GM18861 (cell line): ENCODE data around the gene MFSD6.
"Not testable (repeated sequence)": the region's sequence is repeated elsewhere in the genome, so short reads cannot be mapped to it uniquely, and the experiment has no call there.

Experiments
- ATAC-seq: cut with Tn5 transposase; IDR thresholded peaks from one replicate; pipeline ENCODE4 v1.9.1; 2021; ENCODE audit not compliant: unreplicated experiment

Gene MFSD6

DNA sequence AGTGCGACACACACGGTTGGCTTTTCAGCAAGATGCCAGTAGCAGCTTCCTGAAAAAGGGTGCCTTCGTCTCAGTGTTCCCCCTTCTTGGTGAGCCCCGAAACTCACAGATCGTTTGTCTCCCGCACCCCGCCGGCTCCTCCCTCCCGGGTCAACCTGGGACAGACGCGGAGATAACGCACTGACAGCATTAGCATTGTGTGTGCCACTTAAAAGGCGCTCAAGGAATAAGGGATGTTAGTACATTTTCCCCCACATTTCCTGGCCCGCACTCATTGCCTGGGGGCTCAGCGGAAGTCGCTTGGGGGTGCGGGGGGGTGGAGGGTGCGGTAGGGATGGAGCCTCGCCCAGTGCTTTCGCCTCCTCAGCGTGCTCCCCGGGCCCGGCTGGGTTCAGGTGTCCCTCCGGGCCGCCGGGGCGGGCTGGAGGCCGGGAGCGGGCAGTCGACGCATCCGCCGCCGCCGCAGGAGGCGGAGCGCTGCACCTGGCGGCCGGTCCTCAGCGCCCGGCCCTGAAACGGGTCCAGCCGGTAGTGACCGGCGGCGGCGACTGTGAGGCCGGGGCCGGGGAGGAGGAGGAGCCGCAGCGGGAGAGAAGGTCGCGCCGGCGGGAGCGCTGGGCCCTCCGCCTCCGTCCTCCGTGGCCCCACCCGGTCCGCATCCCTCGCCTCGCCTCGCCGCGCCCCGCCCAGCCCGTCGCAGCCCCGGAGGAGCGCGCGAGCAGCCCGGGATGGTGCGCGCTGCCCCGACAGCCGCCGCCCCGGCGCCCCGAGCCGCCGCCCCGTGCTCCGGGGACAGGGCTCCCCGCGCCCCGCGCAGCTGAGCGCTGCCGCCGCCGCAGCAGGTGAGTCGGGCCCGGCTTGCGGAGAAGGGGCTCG, at the start of gene MFSD6:
MFSD6 (plus strand) TSS at position 694 of the 876 bp plus-strand sequence. CDS start 27,675 bp downstream, outside the sequence.
- ATAC-seq = peak; percentile 39

DNA sequence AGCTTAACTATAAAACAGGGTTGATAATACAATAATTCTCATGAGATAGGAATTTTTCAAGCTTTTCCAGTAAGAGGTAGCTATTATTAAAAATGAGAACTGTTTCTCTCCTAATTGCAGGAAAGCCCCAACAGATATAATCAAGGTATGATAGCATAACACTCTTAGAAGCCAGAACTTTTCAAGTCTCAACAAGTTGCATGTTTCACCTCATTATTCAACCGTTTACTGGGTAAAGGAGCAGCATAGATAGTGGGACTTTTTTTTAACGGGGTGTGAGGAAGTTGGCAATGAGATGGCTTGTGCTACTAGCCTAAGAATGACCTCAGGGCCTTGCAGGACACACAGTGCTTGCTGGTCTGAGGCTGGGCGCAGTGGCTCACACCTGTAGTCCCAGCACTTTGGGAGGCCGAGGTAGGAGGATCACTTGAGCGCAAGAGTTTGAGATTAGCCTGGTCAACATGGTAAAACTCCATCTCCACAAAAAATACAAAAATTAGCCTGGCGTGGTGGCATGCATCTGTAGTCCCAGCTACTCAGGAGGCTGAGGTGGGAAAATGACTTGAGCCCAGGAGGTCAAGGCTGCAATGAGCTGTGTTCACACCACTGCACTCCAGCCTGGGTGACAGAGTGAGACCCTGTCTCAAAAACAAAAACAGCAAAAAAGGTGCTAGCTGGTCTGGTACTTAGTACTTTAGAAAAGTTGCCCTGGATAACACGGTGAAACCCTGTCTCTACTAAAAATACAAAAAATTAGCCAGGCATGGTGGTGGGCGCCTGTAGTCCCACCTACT, 49.3 kb upstream of the MFSD6 start:
- ATAC-seq = not testable (repeated sequence)

DNA sequence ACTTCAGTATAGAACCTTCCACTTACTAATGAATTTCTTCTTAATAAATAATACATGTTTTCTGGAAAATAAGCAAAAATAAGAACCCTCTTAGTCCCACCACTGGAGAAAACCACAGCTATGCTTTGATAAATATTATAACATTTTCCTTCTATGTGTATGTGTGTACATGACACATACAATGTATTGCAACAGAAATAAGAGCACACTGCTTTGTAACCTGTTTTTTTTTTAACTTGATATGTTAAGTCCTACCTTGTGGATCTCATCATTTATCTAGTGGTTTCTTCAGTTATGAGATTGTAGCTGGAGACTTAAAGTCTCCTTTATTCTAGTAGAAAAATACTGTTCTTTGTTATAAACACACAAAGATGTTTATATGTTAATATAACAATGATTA, 47.6 kb upstream of the MFSD6 start:
- no peak for ATAC-seq

DNA sequence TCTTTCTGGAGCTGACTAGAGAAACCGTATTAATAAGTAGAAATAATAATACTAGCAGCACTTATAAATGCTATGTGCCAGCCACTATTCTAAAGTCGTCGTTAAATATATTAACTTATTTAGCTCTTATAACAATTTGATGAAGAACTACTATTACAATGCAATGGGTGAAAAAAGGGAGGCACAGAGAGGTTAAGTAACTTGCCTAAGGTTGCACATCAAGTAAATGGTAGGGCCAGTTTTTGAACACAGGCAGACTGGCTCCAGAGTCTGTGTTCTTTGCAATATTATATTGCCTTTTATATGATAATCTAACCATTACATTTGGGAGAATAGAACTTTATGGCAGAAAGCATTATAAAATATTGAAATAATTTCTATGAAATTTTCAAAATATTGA, 47.2 kb upstream of the MFSD6 start:
- ATAC-seq = no peak

DNA sequence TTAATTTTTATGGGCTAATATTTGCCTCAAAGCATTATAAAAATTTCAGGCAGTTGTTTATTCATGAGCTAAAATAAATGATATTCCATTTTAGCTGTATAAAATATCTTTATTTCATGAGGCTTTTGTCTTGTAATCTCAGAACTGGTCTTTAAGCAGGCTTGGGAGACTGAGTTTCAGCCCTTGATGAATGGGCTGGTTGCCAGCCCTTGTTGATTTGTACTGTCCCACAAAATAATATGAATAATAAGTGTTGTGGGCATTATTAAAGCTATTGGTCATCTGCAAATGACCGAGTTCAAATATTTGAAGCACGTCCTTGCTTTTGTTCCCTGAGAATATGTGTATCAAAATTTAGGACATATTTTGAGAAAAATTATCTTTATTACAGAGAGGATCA, 46.6 kb upstream of the MFSD6 start:
- no peak for ATAC-seq

DNA sequence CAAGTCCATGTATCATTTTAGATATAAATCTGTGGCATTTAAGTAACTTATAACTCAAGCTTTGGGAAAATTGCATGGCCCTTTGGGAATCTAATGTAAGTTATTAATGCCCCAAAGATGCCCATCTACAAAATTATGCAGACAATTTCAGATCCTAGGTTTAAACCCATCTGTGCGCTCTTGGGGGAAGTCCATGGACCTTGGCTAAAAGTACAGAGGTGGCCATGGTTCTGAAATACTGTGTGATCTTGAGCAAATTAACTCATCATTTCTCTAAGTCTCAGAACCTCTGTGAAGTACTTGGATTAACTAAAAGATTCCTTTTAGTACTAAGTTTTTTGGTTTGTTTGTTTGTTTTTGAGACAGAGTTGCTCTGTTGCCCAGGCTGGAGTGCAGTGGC, 45.3 kb upstream of the MFSD6 start:
- ATAC-seq = no peak

DNA sequence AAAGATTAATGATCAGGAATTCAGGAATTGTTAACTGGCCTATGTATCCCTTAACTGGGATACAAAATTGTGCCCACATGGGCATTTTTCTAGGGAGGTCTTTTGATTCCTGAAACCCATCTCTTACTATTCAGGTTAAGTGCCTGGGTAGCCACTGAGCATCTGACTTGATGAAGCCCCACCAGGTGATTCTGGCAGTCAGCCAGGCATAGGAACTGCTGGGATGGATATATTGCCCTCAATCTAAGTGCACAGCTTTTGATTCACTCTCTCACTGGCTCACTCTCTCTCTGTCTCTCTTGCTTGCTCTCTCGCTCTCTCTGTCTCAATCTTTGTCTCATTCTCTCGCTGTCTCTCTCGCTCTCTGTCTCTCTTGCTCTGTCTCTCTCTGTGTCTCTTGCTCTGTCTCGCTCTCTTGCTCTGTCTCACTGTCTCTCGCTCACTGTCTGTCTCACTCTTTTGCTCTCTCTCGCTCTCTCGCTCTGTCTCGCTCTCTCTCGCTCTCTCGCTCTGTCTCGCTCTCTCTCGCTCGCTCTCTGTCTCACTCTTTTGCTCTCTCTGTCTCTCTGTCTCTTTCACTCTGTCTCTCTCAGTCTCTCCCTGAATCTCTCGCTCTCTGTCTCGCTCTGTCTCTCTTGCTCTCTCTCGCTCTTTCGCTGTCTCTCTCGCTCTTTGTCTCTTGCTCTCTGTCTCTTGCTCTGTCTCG, 42.5 kb upstream of the MFSD6 start:
- no peak for ATAC-seq

DNA sequence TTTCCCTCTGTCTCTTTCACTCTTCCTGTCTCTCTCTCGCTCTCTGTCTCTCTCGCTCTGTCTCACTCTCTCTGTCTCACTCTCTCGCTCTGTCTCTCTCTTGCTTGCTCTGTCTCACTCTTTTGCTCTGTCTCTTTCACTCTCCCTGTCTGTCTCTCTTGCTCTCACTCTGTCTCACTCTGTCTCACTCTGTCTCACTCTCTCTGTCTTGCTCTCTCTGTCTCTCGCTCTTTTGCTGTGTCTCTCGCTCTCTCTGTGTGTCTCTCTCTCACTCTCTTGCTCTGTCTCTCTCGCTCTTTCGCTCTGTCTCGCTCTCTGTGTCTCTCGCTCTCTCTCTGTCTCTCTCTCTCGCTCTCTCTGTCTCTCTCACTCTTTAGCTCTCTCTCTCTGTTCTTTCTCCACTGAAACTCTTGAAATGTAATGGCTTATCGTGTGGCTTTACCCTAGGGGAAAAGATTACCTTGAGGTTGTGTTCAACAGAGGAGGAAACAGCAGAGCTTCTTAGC, 41.9 kb upstream of the MFSD6 start:
- no peak for ATAC-seq

DNA sequence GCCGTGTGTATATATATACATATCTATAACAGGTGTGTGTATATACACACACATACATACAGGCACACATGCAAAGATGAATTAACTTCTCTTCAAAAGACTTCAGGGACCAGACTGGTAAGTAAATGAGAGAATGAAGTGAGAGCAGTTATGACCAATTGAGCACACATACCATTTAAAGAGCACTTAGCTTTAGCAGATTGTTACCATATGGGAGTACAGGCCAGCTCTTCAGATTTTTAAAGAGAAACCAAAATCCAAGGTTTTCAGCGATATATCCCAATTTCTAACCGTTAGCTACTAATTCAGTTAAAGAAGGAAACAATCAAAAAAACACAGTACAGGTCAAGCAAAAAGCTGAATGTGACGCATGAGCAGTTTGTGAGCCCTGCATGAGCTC, 41.1 kb upstream of the MFSD6 start:
- ATAC-seq = no peak

DNA sequence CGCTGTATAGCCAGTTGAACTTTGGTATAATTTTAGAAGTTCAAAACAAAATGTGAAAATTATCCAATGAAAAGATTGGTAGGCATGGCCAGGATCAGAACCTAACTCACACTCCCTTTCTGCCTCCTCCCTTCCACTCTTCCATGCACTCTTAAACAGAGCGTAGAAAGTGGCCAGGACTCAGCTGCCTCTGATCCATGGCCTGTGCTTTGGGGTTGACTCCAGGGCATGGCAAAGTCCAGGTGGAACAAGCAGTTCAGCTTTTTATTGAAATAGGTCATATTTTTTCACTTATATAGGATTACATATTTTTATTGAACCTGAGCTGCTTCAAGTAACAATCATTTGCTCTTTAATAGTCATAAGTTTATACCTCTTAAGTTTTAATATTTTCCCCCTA, 38.5 kb upstream of the MFSD6 start:
- ATAC-seq = no peak

DNA sequence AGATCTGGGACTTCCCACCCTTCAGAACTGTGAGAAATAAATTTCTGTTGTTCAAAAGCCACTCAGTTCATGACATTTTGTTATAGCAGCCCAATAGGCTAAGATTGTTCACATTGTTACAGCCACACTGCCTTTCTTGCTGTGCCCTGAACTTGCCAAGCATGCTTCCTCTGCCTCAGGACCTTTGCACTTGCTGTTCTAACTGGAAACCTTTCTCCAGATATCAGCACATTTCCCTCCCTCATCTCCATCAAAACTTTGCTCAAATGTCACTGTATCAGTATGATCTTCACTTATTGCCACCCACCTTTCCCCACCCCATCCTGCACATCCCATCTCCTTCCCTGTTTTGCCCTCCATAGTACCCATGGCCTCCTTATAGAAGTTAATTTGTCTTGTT, 32.1 kb upstream of the MFSD6 start:
- ATAC-seq = no peak

DNA sequence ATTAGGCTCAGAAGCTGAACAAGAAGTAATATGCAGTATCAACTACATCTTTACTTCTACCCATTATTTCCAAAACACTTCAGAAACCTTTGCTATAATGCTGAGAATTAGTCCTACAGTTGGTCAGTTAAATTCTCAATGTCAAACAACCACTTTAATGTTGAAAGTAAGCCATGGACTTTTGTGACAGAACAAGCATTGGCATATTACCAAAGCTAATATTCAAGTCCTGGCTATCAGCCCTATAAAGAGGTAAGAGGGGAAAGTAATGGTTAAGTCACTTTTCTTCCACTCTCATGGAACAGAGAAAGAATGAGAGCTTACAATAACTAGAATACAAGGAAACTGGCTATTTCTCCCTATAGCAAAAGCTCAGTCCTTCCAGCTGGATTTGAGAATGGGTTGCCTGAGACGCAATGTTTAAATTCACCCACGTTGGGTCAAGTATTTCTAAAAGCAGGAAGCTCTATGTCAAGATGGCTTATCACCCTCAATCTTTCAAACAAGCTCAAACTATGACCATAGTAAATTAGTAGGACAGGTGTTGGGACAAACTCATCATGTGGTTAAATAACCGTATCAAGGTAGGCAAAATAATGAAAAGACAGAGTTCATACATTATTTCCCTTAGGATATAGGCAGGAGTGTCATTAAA, 31.4 kb upstream of the MFSD6 start:
- ATAC-seq = no peak

DNA sequence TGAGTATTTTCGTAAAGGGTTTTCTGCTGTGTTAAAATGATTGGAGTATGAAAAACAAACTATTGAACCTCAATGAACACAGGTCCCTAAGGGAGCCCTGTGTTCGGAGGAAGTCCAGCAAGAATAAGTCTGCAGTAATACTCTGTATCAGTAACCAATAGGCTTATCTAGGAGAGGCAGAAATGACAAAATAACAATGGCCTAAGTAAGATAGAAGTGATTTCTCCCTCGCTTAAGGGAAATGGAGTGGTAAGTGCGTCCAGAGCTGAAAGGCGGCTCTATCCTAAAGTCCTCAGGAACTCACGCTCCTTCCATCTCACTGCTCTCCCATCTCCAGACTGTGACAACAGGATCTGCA, 29.3 kb upstream of the MFSD6 start:
- ATAC-seq = no peak

DNA sequence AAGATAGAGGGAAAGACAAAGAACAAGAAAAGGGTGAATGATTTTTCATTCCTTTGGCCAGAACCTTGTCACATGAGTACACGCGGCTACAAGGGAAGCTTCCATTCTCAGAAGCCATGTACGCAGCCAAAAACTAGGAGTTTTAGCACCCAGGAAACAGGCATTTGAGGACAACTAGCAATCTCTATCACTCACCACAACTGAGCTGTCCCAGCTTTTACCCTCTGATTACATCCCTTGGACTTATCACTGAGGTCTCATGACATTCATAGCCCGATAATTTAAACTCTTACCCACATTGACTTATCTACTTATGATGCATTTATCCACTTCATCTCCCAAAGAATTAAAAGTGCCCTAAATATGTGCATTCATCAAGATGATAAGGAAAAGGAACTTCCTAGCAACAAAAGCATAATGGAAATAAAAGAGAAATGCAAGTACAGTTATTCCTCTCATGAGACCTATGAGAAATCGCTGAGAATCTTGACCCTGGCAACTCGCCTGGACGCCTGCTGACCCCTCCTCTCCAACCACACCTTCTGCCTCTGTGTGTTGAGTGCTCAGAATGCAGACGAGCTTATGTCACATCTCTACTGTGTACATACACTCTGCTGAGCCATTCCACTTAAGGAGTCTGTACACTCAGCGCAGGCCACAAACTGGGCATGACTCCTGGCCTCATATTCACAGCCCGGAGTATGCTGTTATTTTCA, 28.7 kb upstream of the MFSD6 start:
- ATAC-seq = no peak

DNA sequence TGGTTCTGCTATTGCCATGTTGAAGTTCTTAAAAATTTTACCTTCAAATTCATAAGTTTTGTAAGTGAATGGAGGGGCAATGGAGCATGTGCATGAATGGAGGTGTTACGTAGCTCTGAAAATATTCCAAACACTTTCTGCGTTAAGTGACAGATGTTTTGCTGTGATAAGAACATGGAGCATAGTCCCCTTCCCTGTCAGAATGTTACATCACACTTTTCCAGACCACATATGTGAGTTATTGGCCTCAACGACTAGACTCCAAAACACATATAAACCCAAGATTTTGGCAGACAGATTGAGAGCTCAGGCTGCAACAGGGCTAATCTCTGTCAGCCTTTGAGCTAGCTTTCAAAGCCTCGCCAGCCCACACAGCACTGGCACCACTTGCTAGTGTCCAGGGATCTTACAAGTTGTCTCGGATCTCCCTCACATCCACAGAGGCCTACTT, 27.2 kb upstream of the MFSD6 start:
- ATAC-seq = no peak

DNA sequence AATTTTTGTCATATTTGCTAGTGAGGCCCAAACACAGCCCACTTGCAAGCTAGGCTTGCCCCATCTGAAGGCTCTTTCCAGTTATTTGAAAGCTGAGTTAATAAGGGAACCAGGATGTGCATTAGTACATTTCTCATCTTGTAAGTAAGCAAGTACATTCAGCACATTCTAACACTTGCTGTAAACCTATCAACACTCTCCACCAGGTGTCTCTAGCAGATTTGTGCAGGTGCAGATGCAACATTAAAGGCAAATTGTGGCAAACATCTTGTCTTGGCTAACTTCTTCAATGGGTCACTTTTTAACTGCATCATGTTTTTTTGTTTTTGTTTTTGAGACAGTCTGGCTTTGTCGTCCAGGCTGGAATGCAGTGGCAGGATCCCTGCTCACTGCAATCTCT, 25.3 kb upstream of the MFSD6 start:
- peak; percentile 92 for ATAC-seq

DNA sequence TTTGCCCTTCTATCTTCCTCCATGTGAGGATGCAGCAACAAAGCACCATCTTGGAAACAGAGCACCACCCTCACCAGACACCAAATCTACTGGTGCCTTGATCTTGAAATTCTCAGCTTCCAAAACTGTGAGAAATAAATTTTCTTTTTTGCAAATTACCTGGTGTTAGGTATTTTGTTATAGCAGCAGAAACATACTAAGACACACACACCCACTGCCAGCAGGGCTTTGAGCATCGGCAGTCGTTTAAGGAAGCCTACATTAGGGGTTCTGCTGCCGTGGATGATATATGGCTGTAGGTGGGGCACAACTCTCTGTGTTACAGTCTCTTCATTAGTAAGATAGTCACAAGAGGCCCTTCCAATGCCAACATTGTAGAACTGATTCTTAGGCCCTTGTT, 20.7 kb upstream of the MFSD6 start:
- no peak for ATAC-seq

DNA sequence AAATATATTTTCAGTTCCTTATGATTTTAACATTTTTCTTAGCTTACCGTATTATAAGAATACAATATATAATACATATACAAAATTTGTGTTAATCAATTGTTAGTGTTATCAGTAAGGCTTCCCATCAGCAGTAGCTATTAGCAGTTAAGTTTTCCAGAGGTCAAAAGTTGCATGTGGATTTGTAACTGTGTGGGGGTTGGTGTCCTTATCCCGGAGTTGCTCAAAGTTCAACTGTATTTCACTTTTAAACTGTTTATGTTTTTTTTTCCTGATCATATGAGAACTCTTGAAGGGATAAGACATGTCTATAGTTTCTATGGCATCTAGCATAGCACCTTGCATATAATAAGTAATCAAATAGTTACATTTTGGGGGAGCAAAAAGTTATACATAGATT, 11.9 kb upstream of the MFSD6 start:
- ATAC-seq = no peak

DNA sequence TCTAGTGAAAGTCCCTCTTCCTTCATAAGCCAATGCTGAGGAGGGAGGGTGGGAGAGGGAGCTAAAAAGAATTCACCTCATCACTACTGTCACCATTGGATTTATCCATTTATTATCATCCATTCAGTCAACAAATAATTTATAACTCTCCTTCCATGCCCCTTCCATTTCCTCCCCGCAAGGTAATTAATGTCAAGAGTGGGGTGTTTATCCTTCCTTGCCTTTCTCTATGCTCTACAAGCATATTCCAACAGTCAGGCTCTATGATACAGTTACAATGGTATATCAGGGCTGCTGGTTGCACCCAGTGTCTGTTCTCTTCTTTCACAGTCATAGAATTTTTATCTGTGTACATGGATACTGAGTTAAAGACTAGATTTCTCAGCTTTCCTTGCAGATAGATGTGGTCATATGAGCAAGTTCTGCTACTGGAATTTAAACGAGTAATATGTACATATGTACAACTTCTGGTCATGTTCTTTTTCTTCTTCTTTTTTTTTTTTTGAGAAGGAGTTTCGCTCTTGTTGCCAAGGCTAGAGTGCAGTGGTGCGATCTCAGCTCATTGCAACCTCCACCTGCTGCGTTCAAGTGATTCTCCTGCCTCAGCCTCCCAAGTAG, 5.1 kb upstream of the MFSD6 start:
- no peak for ATAC-seq

DNA sequence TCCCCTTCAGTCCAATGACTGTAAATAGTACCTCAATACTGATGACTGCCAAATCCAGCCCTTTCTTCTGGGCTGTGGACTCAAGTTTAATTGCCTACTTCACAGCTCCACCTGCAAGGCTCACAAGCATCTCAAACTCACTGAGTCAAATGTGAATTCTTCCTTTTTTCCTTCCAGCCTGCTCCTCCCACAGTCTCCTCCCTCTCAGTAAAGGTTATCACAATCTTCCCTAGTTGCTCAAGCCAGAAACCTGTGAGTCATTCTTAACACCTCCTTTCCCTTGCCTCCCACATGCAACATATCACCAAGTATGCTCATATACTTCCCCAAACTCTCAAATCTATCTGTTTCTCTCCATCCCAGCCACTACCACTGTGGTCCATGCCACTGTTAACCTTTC, 3.7 kb upstream of the MFSD6 start:
- ATAC-seq = no peak
